Measurements from ENCODE around the gene FAM162A.

The FAM162A gene

GRCh38 chr3:122355612-122356011 is 28.4 kb upstream of the FAM162A start:
- H2AFZ ChIP-seq (ENCODE audit: low read depth), result no peak overlapping the region
- TF ChIP-seq CTCF (conservative IDR thresholded peaks at IDR 0.05; ENCODE audit: low read depth, low read length), result no peak
- H3K9ac ChIP-seq, result no peak overlapping the region
- peaks cover 9% of the 10 kb centered on the region for H3K4me1 ChIP-seq (ENCODE audit: low read depth, poor library complexity, severe bottlenecking)
- H3K4me3 ChIP-seq (IDR thresholded peaks at IDR 0.05; ENCODE audit: insufficient read depth, low read depth, low read length), result no peak overlapping the region
- no peak overlapping the region for H3K4me2 ChIP-seq
- H3K36me3 ChIP-seq (ENCODE audit: insufficient read depth), result no peaks in the 10 kb centered on the region
- H3K27me3 ChIP-seq (ENCODE audit: insufficient read depth, low read depth), result no peaks in the 10 kb centered on the region
- no peak overlapping the region for H3K27ac ChIP-seq
- no peaks in the 10 kb centered on the region for H3K79me2 ChIP-seq (ENCODE audit: insufficient read depth, low read depth)
- no peaks in the 10 kb centered on the region for H4K20me1 ChIP-seq (ENCODE audit: insufficient read depth)

GRCh38 chr3:122356402-122356801 is 27.6 kb upstream of the FAM162A start:
- H3K27me3 ChIP-seq (ENCODE audit: insufficient read depth, low read depth), result no peaks in the 10 kb centered on the region
- no peak overlapping the region for H3K9ac ChIP-seq
- no peaks in the 10 kb centered on the region for H3K79me2 ChIP-seq (ENCODE audit: insufficient read depth, low read depth)
- no peaks in the 10 kb centered on the region for H4K20me1 ChIP-seq (ENCODE audit: insufficient read depth)
- no peak overlapping the region for H3K4me2 ChIP-seq
- no peak overlapping the region for H2AFZ ChIP-seq (ENCODE audit: low read depth)
- peaks cover 9% of the 10 kb centered on the region for H3K4me1 ChIP-seq (ENCODE audit: low read depth, poor library complexity, severe bottlenecking)
- TF ChIP-seq CTCF (conservative IDR thresholded peaks at IDR 0.05; ENCODE audit: low read depth, low read length), result no peak; the same call in 1 of the 2 replicates
- no peak overlapping the region for H3K27ac ChIP-seq
- H3K4me3 ChIP-seq (IDR thresholded peaks at IDR 0.05; ENCODE audit: insufficient read depth, low read depth, low read length), result no peak overlapping the region
- H3K36me3 ChIP-seq (ENCODE audit: insufficient read depth), result no peaks in the 10 kb centered on the region

GRCh38 chr3:122357828-122358702 is 25.9 kb upstream of the FAM162A start:
- no peak for TF ChIP-seq CTCF (conservative IDR thresholded peaks at IDR 0.05; ENCODE audit: low read depth, low read length)
- H3K9ac ChIP-seq, result no peak overlapping the region
- peaks cover 9% of the 10 kb centered on the region for H3K4me1 ChIP-seq (ENCODE audit: low read depth, poor library complexity, severe bottlenecking)

GRCh38 chr3:122358703-122359032 is 25.3 kb upstream of the FAM162A start:
- H3K79me2 ChIP-seq (ENCODE audit: insufficient read depth, low read depth), result no peaks in the 10 kb centered on the region
- H3K4me2 ChIP-seq, result no peak overlapping the region
- no peak overlapping the region for H3K27ac ChIP-seq
- no peak overlapping the region for H2AFZ ChIP-seq (ENCODE audit: low read depth)
- no peaks in the 10 kb centered on the region for H3K36me3 ChIP-seq (ENCODE audit: insufficient read depth)
- H3K4me3 ChIP-seq (IDR thresholded peaks at IDR 0.05; ENCODE audit: insufficient read depth, low read depth, low read length), result no peak overlapping the region
- no peak overlapping the region for H3K9ac ChIP-seq
- H3K27me3 ChIP-seq (ENCODE audit: insufficient read depth, low read depth), result no peaks in the 10 kb centered on the region
- H4K20me1 ChIP-seq (ENCODE audit: insufficient read depth), result no peaks in the 10 kb centered on the region
- no peak for TF ChIP-seq CTCF (conservative IDR thresholded peaks at IDR 0.05; ENCODE audit: low read depth, low read length)
- H3K4me1 ChIP-seq (ENCODE audit: low read depth, poor library complexity, severe bottlenecking), result peaks cover 9% of the 10 kb centered on the region

More at GRCh38 chr3:122357828-122358702, 25.9 kb upstream of the FAM162A start:
- Histone ChIP-seq H3K4me2 (no peak overlapping the region), H2AFZ (ENCODE audit: low read depth) (no peak overlapping the region), H3K27ac (no peak overlapping the region), H3K36me3 (ENCODE audit: insufficient read depth) (no peaks in the 10 kb centered on the region), H3K4me3 (IDR thresholded peaks at IDR 0.05; ENCODE audit: insufficient read depth, low read depth, low read length) (no peak overlapping the region), H4K20me1 (ENCODE audit: insufficient read depth) (no peaks in the 10 kb centered on the region), H3K27me3 (ENCODE audit: insufficient read depth, low read depth) (no peaks in the 10 kb centered on the region), H3K79me2 (ENCODE audit: insufficient read depth, low read depth) (no peaks in the 10 kb centered on the region)

All from KMS-11 (cell line).